HG03442 (cell line): Measurements from ENCODE around the gene NSMCE1.
A peak's percentile ranks its signal among the peaks of the same experiment; 100 is the strongest.

Source experiments
- ATAC-seq: cut with Tn5 transposase; IDR thresholded peaks from one replicate; pipeline ENCODE4 v1.9.1; 2021; ENCODE audit warnings: mild to moderate bottlenecking, moderate library complexity; ENCODE audit not compliant: unreplicated experiment

Gene NSMCE1

GRCh38 chr16:27245276-27246172 is 23.0 kb downstream of the NSMCE1 start:
- ATAC-seq, result no peak

- no peak for ATAC-seq
Measured at GRCh38 chr16:27244363-27244755, 24.2 kb downstream of the NSMCE1 start.

GRCh38 chr16:27243725-27244362 is 24.7 kb downstream of the NSMCE1 start:
- no peak for ATAC-seq

DNA sequence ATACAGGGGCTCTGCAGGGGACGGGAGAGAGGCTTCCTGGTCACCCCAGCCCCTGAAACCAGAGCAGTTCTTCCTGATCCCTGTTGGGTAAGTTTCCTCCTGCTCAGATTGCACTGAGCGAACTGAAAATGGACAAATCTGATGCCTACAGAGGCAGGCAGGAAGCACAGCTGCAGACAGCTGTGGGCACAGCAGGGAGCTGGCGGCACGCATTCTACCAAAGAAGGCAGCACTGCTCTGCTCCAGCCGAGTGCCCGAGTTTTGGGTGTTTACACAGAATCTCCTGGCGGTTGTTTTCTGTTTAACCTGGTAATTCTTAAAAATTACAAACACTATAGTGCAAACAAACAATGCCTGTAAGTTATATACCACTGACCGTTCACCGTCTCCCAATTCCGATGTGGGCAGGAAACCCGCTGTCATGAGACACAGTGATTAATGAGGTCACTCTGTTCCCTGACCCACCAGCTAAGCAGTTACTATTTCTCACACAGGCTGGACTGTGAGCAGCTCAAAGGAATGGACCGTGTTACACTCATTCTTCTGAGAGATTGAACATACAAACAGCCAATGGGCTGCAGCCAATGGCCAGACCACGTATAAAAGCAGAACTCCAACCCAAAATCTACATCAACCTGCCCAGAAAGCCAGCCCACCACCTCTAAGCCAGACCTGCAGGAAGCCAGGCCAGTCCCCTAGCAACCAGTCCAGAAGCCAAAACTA is 25.5 kb downstream of the NSMCE1 start:
- ATAC-seq, result no peak

DNA sequence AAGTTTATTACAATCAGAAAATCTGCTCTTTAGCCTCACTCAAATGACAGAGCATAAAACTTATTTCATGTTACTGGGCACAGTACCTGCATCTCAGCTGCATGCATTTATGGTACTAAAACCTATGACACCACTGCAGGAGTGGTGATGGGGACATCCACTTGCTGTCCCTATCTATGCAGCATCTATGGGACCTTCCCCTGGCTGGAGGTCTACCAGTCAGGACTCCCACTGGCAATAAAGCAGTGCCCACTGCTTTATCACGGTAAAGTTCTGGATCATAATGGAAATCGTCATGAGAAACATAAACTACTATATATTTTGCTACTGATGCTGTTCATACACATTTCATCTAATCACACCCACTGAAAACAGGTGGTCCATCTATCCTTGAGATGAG is 26.2 kb downstream of the NSMCE1 start:
- no peak for ATAC-seq

DNA sequence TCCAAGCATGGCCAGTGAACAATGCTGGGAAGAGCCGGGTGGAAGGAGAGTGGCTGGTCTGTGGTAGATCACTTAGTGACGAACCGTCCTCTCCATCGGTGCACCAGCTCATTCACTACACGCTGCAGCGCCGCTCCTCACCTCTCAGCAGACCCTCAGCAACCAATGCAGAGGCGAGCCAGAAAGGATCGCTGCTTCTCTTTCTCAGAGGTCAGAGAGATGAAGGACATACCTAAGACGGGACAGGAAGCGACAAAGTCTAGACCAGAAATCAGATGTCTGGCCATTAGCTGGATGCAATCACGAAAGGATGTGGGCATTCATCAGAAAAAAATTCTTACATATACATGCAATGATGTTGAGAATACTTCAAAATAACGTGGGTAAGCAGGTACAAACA is 26.9 kb downstream of the NSMCE1 start:
- no peak for ATAC-seq

DNA sequence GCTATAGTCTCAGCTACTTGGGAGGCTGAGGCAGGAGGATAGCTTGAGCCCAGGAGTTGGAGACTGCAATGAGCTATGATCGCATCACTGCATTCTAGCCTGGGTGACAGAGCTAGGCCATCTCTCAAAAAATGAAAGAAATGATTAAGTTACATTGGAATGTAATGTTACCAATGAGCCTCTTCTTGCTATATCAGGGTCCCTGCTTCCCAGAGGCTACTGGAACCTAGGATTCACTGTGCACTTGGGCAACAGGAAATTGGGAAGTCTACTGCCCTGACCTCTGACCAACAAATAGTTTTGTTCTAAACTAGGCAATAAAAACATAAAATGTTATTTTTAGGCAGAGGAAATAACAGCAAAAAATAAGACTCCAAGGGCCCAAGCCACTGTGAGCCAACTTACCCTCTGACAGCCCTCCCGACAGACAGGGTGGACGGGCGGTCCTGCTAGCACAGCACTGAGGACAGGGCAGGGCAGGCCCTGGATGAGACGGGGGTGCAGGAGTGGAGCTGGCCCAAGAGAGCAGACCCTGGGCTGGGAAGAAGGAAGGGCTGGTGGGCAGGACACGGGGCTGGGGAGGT is 27.5 kb downstream of the NSMCE1 start:
- no peak for ATAC-seq

- ATAC-seq, result no peak
Measured at GRCh38 chr16:27239906-27240655, 28.5 kb downstream of the NSMCE1 start.

- no peak for ATAC-seq
Measured at GRCh38 chr16:27239026-27239425, 29.5 kb downstream of the NSMCE1 start.

GRCh38 chr16:27238591-27238990 is 30.0 kb downstream of the NSMCE1 start:
- no peak for ATAC-seq

DNA sequence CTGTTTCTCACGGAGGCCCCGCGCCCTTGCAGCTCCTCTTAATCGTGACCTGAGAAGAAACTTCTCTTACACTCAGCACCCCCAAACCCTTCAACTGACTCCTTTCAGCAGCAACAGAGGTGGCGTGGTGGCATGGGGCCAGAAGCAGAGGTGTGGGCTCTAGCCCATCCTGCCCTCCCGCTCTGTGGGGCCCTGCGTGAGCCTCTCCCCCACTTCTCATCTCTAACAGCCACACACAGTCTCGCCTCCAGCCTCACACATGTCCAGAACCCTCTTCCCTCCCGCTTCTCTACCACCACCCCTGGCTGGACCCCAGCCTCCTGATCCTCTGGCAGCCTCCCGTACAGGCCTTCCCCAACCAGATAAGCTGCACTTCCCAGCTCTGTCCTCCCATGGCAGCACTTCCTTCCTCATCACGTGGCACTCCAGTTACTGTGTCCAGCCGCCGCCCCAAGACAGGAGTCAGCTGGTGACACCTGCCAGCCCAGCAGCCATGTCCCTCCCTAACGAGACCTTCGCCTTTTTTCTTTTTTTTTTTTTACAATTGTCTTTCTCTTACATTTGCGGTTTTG is 30.5 kb downstream of the NSMCE1 start:
- ATAC-seq, result peak; percentile 3

GRCh38 chr16:27237219-27238015 is 31.2 kb downstream of the NSMCE1 start:
- peak; percentile 80 for ATAC-seq

DNA sequence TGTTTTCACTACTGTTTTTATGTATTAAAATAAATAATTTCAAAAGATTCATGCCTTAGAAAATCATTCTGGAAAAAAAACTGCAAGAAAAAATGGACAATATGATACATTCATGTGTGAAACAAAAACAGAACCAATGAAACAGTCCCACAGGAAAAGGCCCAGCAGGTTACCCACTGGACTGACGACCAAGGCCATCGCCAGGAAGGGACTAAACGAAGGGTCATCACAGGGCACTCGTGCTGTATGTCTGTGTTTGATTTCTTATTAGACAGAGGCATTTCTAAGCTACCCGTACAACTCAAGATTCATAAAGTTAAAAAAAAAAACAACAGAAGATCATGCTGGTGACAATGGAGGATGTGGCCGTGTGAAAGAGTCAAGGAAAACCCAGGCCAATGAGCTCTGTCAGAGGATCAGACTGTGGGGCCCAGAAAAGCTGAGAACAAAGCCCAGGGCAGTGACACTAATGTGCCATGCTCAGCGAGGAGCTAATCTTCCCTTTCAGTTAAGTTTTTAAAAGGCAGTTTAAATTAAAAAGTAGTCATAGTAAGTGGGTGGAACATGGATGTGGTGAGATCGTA is 31.8 kb downstream of the NSMCE1 start:
- ATAC-seq, result no peak

GRCh38 chr16:27235938-27236245 is 32.7 kb downstream of the NSMCE1 start:
- no peak for ATAC-seq

DNA sequence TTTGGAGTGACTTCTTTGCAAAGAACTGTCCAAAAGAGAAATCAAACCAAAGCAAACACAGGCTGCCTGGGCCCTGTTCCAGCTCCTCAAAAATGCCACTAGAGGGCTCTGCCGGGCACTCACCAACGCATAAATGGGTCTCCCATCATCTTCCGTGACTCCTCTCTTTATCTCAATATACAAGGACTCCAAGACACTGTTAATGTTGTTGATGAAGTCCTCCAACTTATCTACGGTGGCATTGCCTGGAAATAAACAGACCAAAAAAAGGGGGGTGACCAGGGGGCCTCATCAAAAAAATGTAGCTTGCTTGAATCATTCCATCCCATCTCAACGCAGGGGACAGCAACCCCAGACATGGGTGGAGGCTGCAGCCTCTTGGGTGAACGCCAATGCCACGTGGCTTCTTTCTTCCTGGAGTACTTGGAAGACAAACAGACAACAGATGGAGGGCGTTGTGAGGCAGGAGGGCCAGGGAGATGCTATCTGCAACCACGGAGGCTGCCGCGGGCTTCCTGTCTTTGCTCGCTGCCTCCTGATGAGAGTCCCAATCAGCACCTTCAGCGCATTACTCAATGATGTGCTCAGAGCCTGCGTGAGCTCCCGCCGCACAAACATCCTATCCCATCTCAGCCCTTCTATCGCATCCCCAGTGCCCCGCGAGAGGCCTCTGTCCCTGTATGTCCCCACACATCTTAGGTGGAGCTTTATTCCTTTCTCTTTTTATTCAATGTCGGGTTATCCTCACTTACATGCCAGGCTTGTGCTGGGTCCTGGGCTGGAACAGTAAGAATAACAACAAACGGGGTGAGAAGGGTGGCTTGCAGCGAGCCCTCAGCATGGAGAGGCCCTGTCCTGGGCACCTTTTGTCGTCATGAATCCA is 33.3 kb downstream of the NSMCE1 start:
- no peak for ATAC-seq

DNA sequence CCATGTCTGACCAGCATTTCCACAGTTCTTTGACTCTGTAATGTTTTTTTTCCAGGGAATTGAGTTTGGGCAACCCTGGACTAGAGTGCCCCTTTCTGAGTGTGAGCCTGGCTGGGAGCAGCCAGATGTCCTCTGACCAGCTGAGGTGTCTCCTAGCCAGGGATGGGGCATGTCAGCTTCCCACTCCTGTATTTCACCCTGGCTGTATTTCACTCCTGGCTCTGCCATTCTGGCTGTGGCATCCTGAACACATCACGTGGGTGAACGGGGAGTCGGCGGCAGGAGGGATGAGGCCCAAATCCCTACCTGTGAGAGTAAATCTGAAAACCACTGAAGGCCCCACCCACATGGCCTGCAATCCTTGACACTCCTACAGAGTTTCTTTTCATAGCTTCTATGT is 34.0 kb downstream of the NSMCE1 start:
- ATAC-seq, result no peak

- no peak for ATAC-seq
Measured at GRCh38 chr16:27234171-27234570, 34.4 kb downstream of the NSMCE1 start.

GRCh38 chr16:27233731-27234130 is 34.8 kb downstream of the NSMCE1 start:
- no peak for ATAC-seq
